Dermis blood vessel endothelial cell (primary cell): Measurements from ENCODE around the gene WDR76. TPM values are rescaled to one million over a fixed set of nuclear protein-coding genes. Genes with fewer than 3 reads are reported as not detected.
"Not testable (repeated sequence)": the region's sequence is repeated elsewhere in the genome, so short reads cannot be mapped to it uniquely, and the experiment has no call there.

Experiments
- DNase-seq: peaks from one replicate; pipeline ENCODE4 v3.0.0; 2010
- total RNA-seq: library from RNA; depleted of rRNA; stranded (reverse); fragments of >200 nt; gene quantifications from 2 replicates; pipeline ENCODE4 v1.2.3, GENCODE V29; 2014

Gene WDR76
- total RNA-seq, 1 donor from 2014 or later: 10.4 TPM

DNA sequence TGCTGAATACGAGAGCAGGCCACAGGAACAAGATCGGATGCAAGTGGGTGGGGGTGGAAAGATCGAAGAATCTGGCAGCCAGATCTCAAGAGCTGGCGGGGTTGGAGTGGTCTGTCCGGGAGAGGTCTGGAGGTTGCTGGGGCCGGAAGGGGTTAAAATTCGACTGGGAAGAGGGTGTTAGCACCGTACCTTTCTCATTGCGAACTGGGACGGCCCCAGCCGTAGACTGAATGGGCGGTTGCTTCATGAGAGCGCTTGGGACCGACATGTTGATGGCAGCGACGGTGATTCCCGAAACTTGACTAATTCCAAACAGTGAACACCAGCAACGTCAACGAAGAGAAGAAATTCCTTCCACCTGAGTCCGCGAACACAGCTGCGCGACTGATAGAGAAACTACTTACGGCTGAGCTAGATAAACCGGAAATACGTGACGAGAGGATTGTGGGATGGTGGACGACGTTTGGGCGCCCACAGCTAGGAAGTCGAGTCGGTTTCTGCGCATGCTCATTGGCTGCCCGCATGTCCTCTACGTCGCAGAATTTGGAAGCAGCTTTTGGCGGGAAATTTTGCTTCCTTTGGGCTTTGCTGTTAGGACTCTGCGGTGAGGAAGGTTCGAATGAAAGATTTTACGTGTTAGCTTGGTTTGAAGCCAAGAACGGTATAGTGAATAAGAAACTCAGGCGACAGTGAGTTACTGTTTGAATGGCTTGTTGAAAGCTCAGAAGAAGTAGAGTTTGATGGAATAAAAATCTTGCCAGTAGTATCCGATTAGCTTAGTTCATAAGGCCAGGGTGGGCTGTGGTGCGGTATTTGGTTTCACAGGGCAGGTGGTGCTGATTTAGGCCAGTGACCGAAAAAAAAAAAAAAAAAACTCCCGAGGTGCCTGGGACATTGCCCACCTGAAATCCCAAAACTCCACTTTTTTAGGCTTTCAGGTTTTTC, 2.2 kb upstream of the WDR76 start, which contains the start of gene MFAP1:
Gene MFAP1, minus strand, starts transcription at position 389 of the 945 bp plus-strand sequence. Its CDS starts 121 bp downstream, at position 268.
- DNase-seq: peak; percentile 98

DNA sequence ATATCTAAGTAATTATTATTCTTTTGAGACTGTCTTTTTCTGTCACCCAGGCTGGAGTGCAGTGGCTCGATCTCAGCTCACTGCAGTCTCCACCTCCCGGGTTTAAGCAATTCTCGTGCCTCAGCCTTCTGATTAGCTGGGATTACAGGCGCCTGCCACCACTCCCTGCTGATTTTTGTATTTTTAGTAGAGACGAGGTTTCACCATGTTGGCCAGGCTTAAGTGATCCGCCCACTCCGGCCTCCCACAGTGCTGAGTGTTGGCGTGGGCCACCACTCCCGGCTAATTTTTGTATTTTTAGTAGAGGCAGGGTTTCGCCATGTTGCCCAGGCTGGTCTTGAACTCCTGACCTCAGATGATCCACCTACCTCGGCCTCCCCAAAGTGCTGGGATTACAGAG, 1.5 kb upstream of the WDR76 start:
- DNase-seq: not testable (repeated sequence)

DNA sequence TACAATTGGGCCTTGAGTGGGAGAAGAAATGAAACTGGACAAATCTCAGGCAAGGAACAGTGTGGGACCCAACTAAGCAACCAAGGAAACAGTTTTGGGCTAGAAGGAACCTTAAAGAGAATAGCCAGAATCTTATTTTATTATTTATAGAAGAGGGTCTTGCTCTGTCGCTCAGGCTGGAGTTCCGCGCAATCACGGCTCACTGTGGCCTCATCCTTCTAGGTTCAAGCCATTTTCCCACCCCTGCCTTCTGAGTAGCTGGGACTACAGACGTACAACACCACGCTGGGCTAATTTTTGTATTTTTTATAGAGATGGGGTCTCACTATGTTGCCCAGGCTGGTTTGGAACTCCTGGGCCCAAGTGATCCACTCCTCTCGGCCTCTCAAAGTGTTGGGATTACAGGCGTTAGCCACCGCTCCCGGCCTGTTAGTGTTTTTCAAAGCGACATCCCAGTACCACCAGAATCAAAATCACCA, 734 bp upstream of the WDR76 start:
- DNase-seq: no peak

DNA sequence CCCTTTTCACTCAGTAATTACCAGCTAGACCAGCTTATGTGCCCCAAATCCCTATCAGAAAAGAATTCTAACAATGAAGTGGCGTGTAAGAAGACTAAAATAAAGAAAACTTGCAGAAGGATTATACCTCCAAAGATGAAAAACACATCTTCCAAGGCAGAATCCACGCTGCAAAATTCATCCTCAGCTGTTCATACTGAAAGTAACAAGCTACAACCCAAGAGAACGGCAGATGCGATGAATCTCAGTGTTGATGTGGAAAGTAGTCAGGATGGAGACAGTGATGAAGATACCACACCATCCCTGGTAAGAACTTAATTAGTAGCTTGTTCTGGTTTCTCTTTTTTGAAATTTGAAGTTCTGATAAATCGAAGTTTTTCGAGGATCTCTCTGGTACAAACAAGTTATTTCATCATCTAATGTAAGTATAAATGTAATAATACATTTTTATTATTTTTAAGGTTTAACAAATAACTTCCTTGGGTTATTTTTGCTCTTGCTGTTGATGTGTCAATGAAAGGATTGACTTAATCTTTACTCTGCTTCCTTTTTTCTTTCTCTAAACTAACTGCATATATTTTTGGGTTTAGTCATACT, 1.4 kb downstream of the WDR76 start:
- peak; percentile 11 for DNase-seq

DNA sequence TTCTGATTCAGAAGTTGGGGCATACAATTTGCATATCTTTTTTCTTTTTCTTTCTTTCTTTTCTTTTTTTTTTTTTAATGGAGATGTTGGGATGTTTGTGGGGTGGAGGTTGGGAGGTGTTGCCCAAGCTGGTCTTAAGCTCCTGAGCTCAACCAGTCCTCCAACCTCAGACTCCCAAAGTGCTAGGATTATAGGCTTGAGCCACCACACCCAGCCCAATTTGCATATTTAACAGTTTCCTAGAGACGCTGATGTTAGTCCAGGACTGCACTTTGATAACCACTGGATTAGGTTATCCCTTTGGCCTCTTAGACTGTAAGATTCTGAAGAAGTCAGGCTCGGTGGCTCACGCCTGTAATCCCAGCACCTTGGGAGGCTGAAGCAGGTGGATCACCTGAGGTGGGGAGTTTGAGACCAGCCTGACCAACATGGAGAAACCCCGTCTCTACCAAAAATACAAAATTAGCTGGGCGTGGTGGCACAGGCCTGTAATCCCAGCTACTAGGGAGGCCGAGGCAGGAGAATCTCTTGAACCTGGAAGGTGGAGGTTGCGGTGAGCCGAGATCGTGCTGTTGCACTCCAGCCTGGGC, 3.2 kb downstream of the WDR76 start:
- DNase-seq: not testable (repeated sequence)

DNA sequence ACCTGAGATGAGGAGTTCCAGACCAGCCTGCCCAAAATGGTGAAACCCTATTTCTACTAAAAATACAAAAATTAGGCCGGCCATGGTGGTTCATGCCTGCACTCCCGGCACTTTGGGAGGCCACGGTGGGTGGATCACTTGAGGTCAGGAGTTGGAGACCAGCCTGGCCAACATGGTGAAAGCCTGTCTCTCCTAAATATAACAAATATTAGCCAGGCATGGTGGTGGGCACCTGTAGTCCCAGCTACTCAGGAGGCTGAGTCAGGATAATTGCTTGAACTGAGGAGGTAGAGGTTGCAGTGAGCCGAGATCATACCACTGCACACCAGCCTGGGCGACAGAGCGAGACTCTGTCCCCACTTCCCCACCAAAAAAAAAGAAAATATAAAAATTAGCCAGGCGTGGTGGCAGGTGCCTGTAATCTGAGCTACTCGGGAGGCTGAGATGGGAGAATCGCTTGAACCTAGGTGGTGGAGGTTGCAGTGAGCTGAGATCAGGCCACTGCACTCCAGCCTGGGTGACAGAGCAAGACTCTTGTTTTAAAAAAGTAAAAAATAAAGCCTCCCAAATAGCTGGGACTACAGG, 4.0 kb downstream of the WDR76 start:
- DNase-seq: not testable (repeated sequence)

DNA sequence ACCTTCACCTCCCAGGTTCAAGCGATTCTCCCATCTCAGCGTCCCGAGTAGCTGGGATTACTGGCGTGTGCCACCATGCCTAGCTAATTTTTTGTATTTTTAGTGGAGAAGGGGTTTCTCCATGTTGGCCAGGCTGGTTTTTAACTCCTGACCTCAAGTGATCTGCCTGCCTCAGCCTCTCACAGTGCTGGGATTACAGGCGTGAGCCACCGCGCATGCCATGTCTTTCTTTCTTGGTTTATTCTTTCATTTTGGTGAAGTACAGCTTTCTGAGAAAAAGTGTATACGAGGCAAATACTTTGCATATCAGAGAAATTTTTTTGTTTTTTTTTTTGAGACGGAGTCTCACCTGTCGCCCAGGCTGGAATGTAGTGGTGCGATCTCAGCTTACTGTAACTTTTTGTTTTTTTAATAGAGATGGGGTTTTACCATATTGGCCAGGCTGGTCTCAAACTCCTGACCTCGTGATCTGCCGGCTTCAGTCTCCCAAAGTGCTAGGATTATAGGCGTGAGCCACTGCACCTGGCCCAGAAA, 4.8 kb downstream of the WDR76 start:
- not testable (repeated sequence) for DNase-seq

DNA sequence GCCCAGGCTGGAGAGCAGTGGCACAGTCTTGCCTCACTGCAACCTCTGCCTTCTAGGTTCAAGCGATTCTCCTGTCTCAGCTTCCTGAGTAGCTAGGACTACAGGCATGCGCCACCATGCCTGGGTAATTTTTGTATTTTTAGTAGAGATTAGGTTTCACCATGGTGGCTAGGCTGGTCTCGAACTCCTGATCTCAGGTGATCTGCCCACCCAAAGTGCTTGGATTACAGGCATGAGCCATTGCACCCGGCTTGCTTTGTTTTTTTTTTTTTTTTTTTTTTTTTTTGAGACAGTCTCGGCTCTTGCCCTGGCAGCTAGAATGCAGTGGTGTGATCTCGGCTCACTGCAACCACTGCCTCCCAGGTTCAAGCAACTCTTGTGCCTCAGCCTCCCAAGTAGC, 5.7 kb downstream of the WDR76 start:
- DNase-seq: not testable (repeated sequence)

DNA sequence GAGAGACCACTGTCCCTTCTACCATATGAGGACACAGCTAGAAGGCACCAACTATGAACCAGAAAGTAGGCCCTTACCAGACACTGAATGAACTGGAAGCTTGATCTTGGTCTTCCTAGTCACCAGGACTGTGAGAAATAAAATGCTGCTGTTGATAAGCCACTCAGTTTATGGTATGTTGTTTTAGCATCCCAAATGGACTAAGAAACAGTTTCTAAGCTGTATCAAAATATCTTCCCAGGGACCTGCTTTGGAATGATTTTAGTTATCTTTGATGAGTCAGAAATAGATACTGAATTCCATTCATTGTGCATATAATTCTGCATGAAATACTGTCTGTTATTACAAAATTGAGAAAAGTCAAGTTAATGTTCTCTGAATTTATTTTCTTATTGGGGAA, 18.6 kb downstream of the WDR76 start:
- DNase-seq: no peak

DNA sequence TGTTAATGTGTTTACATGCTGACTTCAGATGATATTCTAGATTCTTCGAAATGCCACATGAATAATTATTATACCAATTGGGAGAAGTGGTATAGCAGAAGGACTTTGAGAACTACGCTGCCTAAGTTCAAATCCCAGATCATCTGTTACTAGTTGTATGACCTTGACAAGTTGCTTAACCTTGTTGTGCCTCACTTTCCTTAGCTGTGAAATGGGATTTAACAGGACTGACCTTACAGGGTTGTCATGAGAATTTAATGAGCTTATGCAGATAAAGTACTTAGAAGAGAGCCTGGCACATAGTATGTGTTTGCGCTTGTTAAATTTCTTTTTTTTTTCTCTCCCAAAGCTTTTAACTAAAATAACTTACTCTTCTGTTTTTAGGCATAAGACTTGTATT, 24.4 kb downstream of the WDR76 start:
- no peak for DNase-seq

DNA sequence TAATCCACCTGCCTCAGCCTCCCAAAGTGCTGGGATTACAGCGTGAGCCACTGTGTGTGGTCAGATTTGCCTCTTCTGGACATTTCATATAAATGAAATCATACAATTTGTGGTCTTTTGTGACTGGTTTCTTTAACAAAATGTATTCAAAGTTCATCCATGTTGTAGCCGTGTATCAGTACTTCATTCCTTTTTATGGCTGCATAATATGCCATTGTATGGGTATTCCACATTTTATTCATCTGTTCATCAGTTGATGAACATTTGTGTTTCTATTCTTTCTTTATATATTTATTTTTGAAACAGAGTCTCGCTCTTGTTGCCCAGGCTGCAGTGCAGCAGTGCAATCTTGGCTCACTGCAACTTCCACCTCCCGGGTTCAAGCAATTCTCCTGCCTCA, 25.8 kb downstream of the WDR76 start:
- no peak for DNase-seq

DNA sequence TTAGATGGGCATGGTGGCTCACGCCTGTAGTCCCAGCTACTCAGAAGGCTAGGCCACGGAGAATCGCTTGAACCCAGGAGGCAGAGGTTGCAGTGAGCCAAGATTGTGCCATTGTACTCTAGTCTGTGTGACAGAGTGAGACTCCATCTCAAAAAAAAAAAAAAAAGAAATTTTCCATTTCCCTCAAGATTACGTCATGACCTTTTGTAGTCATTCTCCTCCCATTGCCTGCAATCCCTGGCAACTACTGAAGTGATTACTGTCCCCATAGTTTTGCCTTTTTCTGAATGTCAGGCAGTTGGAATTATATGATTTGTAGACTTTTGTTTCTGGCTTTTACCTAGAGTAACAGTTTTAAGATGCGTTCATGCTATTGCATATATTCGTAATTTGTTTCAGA, 28.0 kb downstream of the WDR76 start:
- no peak for DNase-seq

DNA sequence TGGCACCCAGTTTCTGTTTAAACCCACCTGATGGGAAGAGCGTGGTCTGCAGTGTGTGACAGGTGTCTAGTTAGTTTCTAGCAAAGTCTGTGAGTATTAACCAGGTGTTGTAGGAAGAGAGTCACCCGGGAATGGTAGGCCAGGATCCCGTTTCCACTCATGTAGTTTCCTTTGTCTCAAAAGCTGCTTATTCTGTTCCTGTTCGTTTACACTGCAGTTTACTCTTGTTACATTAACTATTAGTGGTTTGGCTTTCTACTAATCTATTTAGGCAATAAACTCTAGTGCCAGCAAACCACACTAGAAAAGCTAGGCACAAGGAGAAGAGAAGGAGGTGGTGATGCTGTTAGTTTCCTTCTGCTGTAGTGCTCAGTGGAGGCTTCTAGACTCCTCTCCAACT, 32.7 kb downstream of the WDR76 start:
- no peak for DNase-seq

DNA sequence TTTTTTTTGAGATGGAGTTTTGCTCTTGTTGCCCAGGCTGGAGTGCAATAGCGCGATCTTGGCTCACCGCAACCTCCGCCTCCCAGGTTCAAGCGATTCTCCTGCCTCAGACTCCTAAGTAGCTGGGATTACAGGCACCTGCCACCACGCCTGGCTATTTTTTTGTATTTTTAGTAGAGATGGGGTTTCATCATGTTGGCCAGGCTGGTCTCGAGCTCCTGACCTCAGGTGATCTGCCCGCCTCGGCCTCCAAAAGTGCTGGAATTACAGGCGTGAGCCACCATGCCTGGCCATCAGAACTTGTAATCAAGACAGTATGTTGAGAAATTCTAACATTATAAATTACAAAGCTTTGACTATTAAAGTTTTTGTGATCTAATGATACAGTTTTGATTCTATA, 39.8 kb downstream of the WDR76 start:
- not testable (repeated sequence) for DNase-seq

DNA sequence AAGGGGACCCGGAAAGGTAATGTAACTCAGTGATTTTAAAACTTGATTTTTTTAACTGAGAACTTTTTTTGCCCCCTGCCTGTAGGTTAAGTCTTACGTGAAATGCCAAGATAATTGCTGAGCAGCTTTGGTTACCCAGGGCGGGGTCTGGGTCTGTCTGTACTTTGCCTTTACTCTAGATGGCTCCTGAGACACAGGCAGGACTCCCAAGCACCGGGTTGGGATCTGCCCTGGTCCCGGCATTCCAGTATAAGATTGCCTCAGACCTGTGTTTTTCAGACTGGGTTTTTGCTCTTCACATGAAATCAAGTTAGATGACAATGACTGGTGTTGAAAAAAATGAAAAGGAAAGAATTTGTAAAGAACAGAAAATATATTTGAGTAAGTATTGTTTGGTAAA, 40.3 kb downstream of the WDR76 start:
- no peak for DNase-seq

DNA sequence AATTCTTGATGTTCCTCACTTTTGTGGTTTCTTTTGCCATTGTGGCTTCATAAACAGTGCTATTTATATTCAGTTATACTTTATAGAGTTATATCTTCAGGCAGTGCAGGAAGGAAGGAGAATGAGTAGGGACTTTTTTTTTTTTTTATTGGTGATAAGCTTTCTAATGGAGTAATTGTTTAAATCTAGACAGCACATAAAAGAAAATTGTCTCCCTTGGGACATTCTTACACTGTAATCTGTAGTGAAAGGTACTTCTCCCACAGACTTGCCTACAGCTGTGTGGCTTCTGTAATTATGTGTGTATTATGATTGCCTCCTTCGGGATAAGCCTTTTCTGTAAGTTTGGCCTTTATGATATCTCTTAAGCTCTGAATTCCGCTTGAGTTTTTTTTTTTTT, 41.6 kb downstream of the WDR76 start:
- DNase-seq: peak; percentile 14

DNA sequence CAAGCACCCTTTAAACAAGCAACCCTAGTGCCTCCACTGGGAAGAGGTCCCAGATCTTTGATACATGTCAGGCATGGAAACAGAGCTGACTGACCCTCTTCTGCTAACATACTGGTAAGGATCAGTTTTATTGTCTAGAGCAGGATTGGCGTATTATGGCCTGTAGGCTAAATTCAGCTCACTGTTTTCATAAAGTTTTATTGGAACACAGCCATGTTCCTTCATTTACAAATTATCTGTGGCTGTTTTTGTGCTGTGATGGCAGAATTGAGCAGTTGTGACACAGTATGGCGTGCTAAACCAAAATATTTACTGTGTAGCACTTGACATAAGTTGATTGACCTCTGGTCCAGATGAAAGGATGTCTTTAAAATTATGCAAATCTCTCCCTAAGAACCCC, 45.0 kb downstream of the WDR76 start:
- no peak for DNase-seq

DNA sequence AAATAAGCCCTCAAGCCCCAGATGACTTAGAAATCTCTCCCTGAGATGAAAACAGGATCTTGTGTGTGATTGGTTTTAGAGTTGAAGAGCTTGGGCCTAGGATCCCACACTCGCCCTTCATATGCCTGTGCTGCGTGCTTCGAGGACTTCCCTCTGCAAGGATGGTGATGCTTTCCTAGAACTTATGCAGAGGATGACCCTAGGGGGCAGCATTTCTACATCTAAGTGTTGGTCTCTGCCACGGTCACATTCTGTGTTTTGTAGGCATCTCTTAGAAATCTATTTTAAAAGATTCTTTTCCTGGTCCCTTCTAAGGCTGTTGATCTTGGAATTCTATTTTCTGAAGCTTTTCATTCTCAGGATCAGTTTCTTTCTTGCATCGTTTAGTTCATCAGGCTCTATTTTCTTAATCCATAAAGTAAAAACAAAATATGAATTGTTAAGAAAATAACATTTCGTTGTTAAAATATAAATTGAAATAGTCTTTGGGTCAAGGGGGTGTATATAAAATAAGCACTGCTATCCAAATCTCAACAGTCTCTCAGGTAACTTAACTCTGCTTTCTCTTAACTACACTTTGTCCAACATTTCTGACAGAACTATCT, 45.7 kb downstream of the WDR76 start:
- DNase-seq: peak; percentile 87

DNA sequence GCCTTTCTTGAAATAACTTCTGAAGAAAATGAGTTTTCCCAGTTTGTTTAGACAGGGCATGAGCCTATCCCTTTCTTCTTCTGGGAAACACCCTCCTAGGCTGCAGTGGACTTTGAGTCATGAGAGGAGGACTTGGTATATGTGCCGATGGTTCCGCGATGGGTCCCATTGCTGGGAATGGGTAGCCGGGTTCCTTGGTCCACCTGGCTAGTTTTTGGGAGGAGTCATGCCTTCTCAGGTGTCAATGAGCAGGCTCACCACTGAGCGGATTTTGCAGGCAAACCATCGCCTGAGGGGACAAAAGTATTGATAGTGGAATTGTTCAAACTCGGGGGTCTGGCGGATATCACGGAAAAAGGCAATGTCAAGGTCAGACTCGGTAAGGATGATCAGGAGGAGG, 46.8 kb downstream of the WDR76 start:
- no peak for DNase-seq

DNA sequence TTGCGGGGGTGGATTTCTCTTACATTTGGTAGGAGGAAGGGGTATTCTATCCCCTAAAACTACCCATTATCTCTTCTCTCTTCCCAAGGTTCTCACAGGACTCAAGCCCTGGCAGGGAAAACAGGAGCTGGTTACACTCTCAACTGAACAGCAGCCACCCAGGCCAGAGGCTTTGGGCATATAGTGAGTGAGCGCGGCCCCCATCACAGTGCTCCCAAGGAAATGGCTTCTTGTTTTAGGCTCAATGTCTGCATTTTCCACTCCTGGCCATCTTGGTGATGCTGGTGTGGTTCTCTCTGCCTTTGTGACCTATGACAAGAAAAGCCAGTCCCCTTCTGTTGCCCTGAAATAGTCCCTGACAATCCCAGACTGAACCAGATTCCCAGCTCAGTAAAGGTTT, 50.1 kb downstream of the WDR76 start:
- DNase-seq: no peak

DNA sequence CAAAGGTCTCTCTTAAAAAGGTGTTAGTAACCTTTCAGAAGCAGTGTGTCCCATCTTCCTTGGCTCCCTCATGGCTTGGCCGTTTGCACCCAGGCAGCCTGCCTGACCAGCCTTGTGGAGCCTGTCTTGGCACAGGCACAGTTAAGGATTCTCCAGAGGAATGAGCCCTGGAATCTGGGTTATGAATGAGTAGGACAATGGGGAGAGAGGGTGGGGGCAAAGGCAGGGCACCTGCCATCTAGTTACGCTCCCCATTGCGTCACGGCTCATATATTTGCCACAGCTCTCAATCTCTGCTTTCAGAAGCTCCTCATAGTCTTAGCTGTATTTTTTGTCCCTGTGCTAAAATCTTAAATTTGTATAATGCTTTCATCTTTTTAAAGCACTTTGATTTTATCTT, 50.6 kb downstream of the WDR76 start:
- no peak for DNase-seq

DNA sequence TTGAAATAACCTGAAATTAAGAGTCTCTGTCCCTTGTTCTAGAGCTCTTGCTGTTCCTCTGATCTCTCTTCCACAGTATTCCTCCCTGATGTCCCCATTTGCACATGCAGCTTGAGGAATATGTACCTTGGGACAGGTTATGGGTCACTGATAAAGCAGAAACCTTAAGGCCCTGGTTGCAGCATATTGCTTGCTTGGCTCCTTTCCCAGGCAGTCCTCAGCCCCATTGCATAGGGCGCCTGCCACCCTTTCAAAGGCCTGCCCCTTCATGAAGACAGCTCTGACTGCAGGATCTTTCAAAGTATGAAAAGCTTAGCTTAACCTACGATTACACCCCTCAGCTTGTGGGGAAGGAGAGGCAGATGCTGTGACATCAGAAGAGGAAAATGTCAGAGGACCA, 51.6 kb downstream of the WDR76 start:
- no peak for DNase-seq
